H9 (cell line): ENCODE results near the gene TUBB4B. TPM values are rescaled to one million over a fixed set of nuclear protein-coding genes. Genes with fewer than 3 reads are reported as not detected.
A peak's percentile ranks its signal among the peaks of the same experiment; 100 is the strongest.

Source experiments
- DNase-seq: peaks from one replicate; pipeline ENCODE4 v3.0.0-alpha.2; 2017
- H2AFZ ChIP-seq: one replicate; pipeline ENCODE4 v1.6.1; 2013; ENCODE audit warnings: mild to moderate bottlenecking, low read length, control low read depth, moderate library complexity
- H2AK5ac ChIP-seq: 2 replicates; pipeline ENCODE4 v1.6.1; 2013; ENCODE audit warnings: low read length, control low read depth, mixed read lengths; ENCODE audit not compliant: insufficient read length
- H2BK120ac ChIP-seq: one replicate; pipeline ENCODE4 v1.6.1; 2013; ENCODE audit warnings: low read depth, mild to moderate bottlenecking, low read length, control low read depth, inconsistent platforms; ENCODE audit not compliant: poor library complexity, severe bottlenecking
- H2BK12ac ChIP-seq: 2 replicates; pipeline ENCODE4 v1.6.1; 2013; ENCODE audit warnings: low read length, control low read depth, mixed read lengths, low read depth; ENCODE audit not compliant: insufficient read length
- H2BK15ac ChIP-seq: 2 replicates; pipeline ENCODE4 v1.6.1; 2013; ENCODE audit warnings: low read depth, low read length, control low read depth
- H2BK20ac ChIP-seq: one replicate; pipeline ENCODE4 v1.6.1; 2013; ENCODE audit warnings: low read depth, mild to moderate bottlenecking, low read length, control low read depth, inconsistent platforms; ENCODE audit not compliant: poor library complexity, severe bottlenecking
- H2BK5ac ChIP-seq: 2 replicates; pipeline ENCODE4 v1.6.1; 2013; ENCODE audit warnings: low read length, control low read depth, mixed read lengths; ENCODE audit not compliant: insufficient read length
- H3K14ac ChIP-seq: 2 replicates; pipeline ENCODE4 v1.6.1; 2013; ENCODE audit warnings: low read length, control low read depth; ENCODE audit not compliant: insufficient read depth
- H3K18ac ChIP-seq: 2 replicates; pipeline ENCODE4 v1.6.1; 2013; ENCODE audit warnings: low read depth, mild to moderate bottlenecking, mixed read lengths, low read length, control low read depth; ENCODE audit not compliant: insufficient read length
- H3K23ac ChIP-seq: 2 replicates; pipeline ENCODE4 v1.6.1; 2013; ENCODE audit warnings: low read length, control low read depth, mixed read lengths, low read depth; ENCODE audit not compliant: insufficient read length
- H3K23me2 ChIP-seq: 2 replicates; pipeline ENCODE4 v1.6.1; 2013; ENCODE audit warnings: low read depth, mild to moderate bottlenecking, mixed read lengths, low read length, control low read depth; ENCODE audit not compliant: insufficient read length, poor library complexity, severe bottlenecking
- H3K27ac ChIP-seq: 2 replicates; pipeline ENCODE4 v1.5.1; 2013; ENCODE audit warnings: low read length, control low read depth, mixed read lengths, low read depth; ENCODE audit not compliant: insufficient read length
- H3K27me3 ChIP-seq: 2 replicates; pipeline ENCODE4 v1.6.1; 2013; ENCODE audit warnings: low read length, control low read depth, inconsistent platforms; ENCODE audit not compliant: insufficient read depth
- H3K4ac ChIP-seq: 2 replicates; pipeline ENCODE4 v1.6.1; 2013; ENCODE audit warnings: low read depth, mild to moderate bottlenecking, control low read depth, inconsistent platforms, low read length, moderate library complexity
- H3K4me1 ChIP-seq: 2 replicates; pipeline ENCODE4 v1.6.1; 2013; ENCODE audit warnings: low read length, control low read depth, inconsistent platforms; ENCODE audit not compliant: insufficient read depth
- H3K4me2 ChIP-seq: 2 replicates; pipeline ENCODE4 v1.6.1; 2013; ENCODE audit warnings: low read length, control low read depth, mixed read lengths; ENCODE audit not compliant: insufficient read length, insufficient read depth
- H3K56ac ChIP-seq: 2 replicates; pipeline ENCODE4 v1.6.1; 2013; ENCODE audit warnings: low read depth, mild to moderate bottlenecking, mixed read lengths, low read length, control low read depth; ENCODE audit not compliant: insufficient read length
- H3K79me1 ChIP-seq: 2 replicates; pipeline ENCODE4 v1.6.1; 2013; ENCODE audit warnings: low read depth, mild to moderate bottlenecking, moderate library complexity, low read length, control low read depth, inconsistent platforms; ENCODE audit not compliant: insufficient read depth, poor library complexity, severe bottlenecking
- H3K79me2 ChIP-seq: 2 replicates; pipeline ENCODE4 v1.6.1; 2013; ENCODE audit warnings: low read length, control low read depth, inconsistent platforms; ENCODE audit not compliant: insufficient read depth
- H3K9ac ChIP-seq: 2 replicates; pipeline ENCODE4 v1.6.1; 2013; ENCODE audit warnings: low read length, control low read depth, mixed read lengths; ENCODE audit not compliant: insufficient read length; ENCODE audit errors: extremely low read depth
- H3K9me3 ChIP-seq: one replicate; pipeline ENCODE4 v1.6.1; 2013; ENCODE audit warnings: low read depth, low read length, inconsistent platforms; ENCODE audit not compliant: control insufficient read depth
- H3T11ph ChIP-seq: one replicate; pipeline ENCODE4 v1.6.1; 2013; ENCODE audit warnings: mild to moderate bottlenecking, low read length, control low read depth, inconsistent platforms
- H4K20me1 ChIP-seq: one replicate; pipeline ENCODE4 v1.6.1; 2013; ENCODE audit not compliant: control insufficient read depth, insufficient read length, insufficient read depth
- H4K5ac ChIP-seq: 2 replicates; pipeline ENCODE4 v1.6.1; 2013; ENCODE audit warnings: low read depth, mild to moderate bottlenecking, mixed read lengths, low read length, control low read depth; ENCODE audit not compliant: insufficient read length
- H4K8ac ChIP-seq: replicated peaks from 2 replicates; pipeline ENCODE4 v1.6.1; 2013; ENCODE audit warnings: low read length, control low read depth, mixed read lengths, low read depth; ENCODE audit not compliant: insufficient read length
- H4K91ac ChIP-seq: 2 replicates; pipeline ENCODE4 v1.6.1; 2013; ENCODE audit warnings: low read depth, mild to moderate bottlenecking, moderate library complexity, mixed read lengths, low read length, control low read depth; ENCODE audit not compliant: insufficient read length
- H3K27ac Mint-ChIP-seq, 3 experiments: 2 replicates in 2 of 3; 3 replicates in 1 of 3; pipeline ENCODE4 v1.8.0; 2020 to 2021; ENCODE audit warnings: mixed read lengths in 3 of 3, mild to moderate bottlenecking in 1 of 3, moderate library complexity in 1 of 3
- H3K27me3 Mint-ChIP-seq: 2 replicates; pipeline ENCODE4 v1.8.0; 2021; ENCODE audit warnings: low read depth, mild to moderate bottlenecking, moderate library complexity, mixed read lengths
- H3K36me3 Mint-ChIP-seq, 3 experiments: 2 replicates in 2 of 3; 3 replicates in 1 of 3; pipeline ENCODE4 v1.8.0; 2020 to 2021; ENCODE audit warnings: low read depth in 3 of 3, mixed read lengths in 3 of 3; ENCODE audit not compliant: insufficient read depth in 1 of 3
- H3K4me1 Mint-ChIP-seq, 2 experiments: 2 replicates each; pipeline ENCODE4 v1.8.0; 2020; ENCODE audit warnings: mixed read lengths in 2 of 2
- H3K4me3 Mint-ChIP-seq, 2 experiments: 2 replicates in 1 of 2; 3 replicates in 1 of 2; pipeline ENCODE4 v1.8.0; 2020 to 2021; ENCODE audit warnings: mild to moderate bottlenecking in 2 of 2, mixed read lengths in 2 of 2, moderate library complexity in 1 of 2
- H3K9me3 Mint-ChIP-seq, 2 experiments: 2 replicates in 1 of 2; 3 replicates in 1 of 2; pipeline ENCODE4 v1.8.0; 2020; ENCODE audit warnings: mild to moderate bottlenecking in 2 of 2, mixed read lengths in 2 of 2, moderate library complexity in 1 of 2
- WGBS: extraction: QIAGEN DNeasy Blood & Tissue Kit; methylation state at CpG from one replicate; pipeline ENCODE4 v1.1.7; 2013; ENCODE audit warnings: missing lambda C conversion rate, low lambda C conversion rate, mixed read lengths; ENCODE audit not compliant: insufficient read length; ENCODE audit errors: extremely low coverage; 5-methylcytosine and 5-hydroxymethylcytosine counted together
- total RNA-seq: library from RNA; stranded (reverse); gene quantifications from 2 replicates; pipeline ENCODE4 v1.2.1, GENCODE V29; 2021
- TF ChIP-seq, protein P1 (sequence below): fragments of 200-600 bp; sonication (generic); conservative IDR thresholded peaks from 3 replicates; pipeline ENCODE4 v1.8.0; 2021; ENCODE audit warnings: antibody characterized with exemption, mild to moderate bottlenecking

Gene TUBB4B
- total RNA-seq, 1 experiment from 2014 or later, result 378 TPM

DNA sequence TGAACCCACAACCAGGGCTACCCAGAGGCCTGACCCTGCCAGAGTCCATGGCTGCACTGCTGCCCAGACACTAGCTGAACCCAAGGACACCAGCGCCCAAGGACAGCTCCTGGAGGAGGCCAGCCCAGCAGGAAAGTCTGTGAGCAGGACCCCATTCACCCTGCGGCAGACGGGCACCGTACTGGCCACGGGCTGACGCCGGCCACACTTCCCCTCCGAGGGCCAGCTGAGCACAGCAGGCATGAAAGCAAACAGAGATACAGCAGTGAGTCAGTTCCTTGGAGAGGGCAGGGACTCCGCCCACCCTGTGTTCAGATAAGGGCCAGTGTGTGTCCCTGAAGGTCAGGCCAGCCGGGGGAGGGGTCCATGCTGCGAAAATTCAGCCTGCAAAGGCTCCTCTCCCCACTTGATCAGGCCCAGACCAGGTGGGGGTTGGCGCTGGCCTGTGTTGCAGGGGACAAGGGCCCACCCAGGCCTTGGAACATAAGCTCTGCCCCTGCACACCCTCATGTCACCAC, 22.3 kb upstream of the TUBB4B start:
- H3K23ac ChIP-seq, result no peak overlapping the region
- no peaks in the 10 kb centered on the region for H3K79me2 ChIP-seq
- no peak overlapping the region for H4K91ac ChIP-seq
- Mint-ChIP-seq H3K36me3 (peaks cover 3 to 19% (median 5%) of the 10 kb centered on the region in 3 experiments; a peak in 3 of 7 replicates), H3K9me3 (no peaks in the 10 kb centered on the region), H3K27ac (0 out of 7 replicates have a peak overlapping the region, but pooled peaks of 1 of the 3 experiments have one; percentile 57), H3K4me1 (peaks cover 4 to 8% of the 10 kb centered on the region in 2 experiments), H3K4me3 (no peak overlapping the region; a peak in 1 of 5 replicates), H3K27me3 (no peaks in the 10 kb centered on the region)
- H3K4me2 ChIP-seq, result no peak overlapping the region
- H3K18ac ChIP-seq, result no peak overlapping the region
- H3K27me3 ChIP-seq, result no peaks in the 10 kb centered on the region
- no peak overlapping the region for H3K4ac ChIP-seq
- no peak overlapping the region for H2BK120ac ChIP-seq
- no peak overlapping the region for H2AFZ ChIP-seq
- no peak overlapping the region for H4K8ac ChIP-seq
- no peak overlapping the region for H2AK5ac ChIP-seq
- no peak overlapping the region for H3K56ac ChIP-seq
- no peak overlapping the region for H3K9ac ChIP-seq
- H2BK15ac ChIP-seq, result no peak overlapping the region
- H2BK12ac ChIP-seq, result no peak overlapping the region
- no peak overlapping the region for H3K27ac ChIP-seq
- H2BK5ac ChIP-seq, result no peak overlapping the region
- no peak overlapping the region for H4K5ac ChIP-seq
- no peaks in the 10 kb centered on the region for H4K20me1 ChIP-seq
- no peaks in the 10 kb centered on the region for H3K9me3 ChIP-seq
- H3K14ac ChIP-seq, result no peak overlapping the region
- no peaks in the 10 kb centered on the region for H3K79me1 ChIP-seq
- H3T11ph ChIP-seq, result no peak overlapping the region
- DNase-seq, result no peak
- no peaks in the 10 kb centered on the region; the same call in 1 of the 2 replicates for H3K4me1 ChIP-seq
- no CpG with 5 or more reads among the region's 12 CpGs for WGBS
- H3K23me2 ChIP-seq, result peaks cover 12% of the 10 kb centered on the region
- TF ChIP-seq, protein P1, sequence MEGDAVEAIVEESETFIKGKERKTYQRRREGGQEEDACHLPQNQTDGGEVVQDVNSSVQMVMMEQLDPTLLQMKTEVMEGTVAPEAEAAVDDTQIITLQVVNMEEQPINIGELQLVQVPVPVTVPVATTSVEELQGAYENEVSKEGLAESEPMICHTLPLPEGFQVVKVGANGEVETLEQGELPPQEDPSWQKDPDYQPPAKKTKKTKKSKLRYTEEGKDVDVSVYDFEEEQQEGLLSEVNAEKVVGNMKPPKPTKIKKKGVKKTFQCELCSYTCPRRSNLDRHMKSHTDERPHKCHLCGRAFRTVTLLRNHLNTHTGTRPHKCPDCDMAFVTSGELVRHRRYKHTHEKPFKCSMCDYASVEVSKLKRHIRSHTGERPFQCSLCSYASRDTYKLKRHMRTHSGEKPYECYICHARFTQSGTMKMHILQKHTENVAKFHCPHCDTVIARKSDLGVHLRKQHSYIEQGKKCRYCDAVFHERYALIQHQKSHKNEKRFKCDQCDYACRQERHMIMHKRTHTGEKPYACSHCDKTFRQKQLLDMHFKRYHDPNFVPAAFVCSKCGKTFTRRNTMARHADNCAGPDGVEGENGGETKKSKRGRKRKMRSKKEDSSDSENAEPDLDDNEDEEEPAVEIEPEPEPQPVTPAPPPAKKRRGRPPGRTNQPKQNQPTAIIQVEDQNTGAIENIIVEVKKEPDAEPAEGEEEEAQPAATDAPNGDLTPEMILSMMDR, result no peak
- H2BK20ac ChIP-seq, result no peak overlapping the region
